Suprapubic skin (tissue), 4 donors: Measurements from ENCODE around the gene AAR2.

ENCODE experiments used
- EP300 ChIP-seq: sonication (generic); formaldehyde crosslinking; IDR thresholded peaks from one replicate; pipeline ENCODE4 v1.6.1; 2017; ENCODE audit warnings: antibody characterized with exemption
- POLR2AphosphoS5 ChIP-seq, 3 donors: sonication (generic); formaldehyde crosslinking; IDR thresholded peaks; one replicate each; pipeline ENCODE4 v1.6.1; 2017; ENCODE audit warnings: antibody characterized with exemption in 3 of 3

GRCh38 chr20:36243726-36244125, 7.4 kb downstream of the AAR2 start:
- no peak for TF ChIP-seq EP300
- TF ChIP-seq POLR2AphosphoS5 (IDR thresholded peaks at IDR 0.05) = no peak
